CD4-positive, alpha-beta T cell treated with Interferon alpha-2 for 1 hour (primary cell): ENCODE results near the gene MAGI1.

Experiments
- DNase-seq, 2 donors: peaks; one replicate each; pipeline ENCODE4 v3.0.0-alpha.2; 2020 to 2022

Gene MAGI1

GRCh38 chr3:65968996-65969395 is 69.7 kb downstream of the MAGI1 start:
- no peak for DNase-seq

- DNase-seq = no peak
These were observed 71.3 kb downstream of the MAGI1 start for GRCh38 chr3:65967451-65967850.

- no peak for DNase-seq
These were observed 73.9 kb downstream of the MAGI1 start for GRCh38 chr3:65964838-65965237.

GRCh38 chr3:65963787-65964677 is 74.7 kb downstream of the MAGI1 start:
- DNase-seq = no peak

GRCh38 chr3:65961733-65962132 is 77.0 kb downstream of the MAGI1 start:
- DNase-seq = no peak

GRCh38 chr3:65961128-65961527 is 77.6 kb downstream of the MAGI1 start:
- no peak for DNase-seq

- no peak for DNase-seq
These were observed 78.6 kb downstream of the MAGI1 start for GRCh38 chr3:65960087-65960486.

GRCh38 chr3:65958216-65958615 is 80.5 kb downstream of the MAGI1 start:
- no peak for DNase-seq

- DNase-seq = no peak
These were observed 82.8 kb downstream of the MAGI1 start for GRCh38 chr3:65955792-65956477.

- DNase-seq = no peak
These were observed 84.6 kb downstream of the MAGI1 start for GRCh38 chr3:65953881-65954733.

- DNase-seq = no peak
These were observed 85.4 kb downstream of the MAGI1 start for GRCh38 chr3:65953301-65953812.

GRCh38 chr3:65952842-65953241 is 85.9 kb downstream of the MAGI1 start:
- no peak for DNase-seq

- no peak for DNase-seq
These were observed 86.7 kb downstream of the MAGI1 start for GRCh38 chr3:65951836-65952505.

GRCh38 chr3:65950340-65951326 is 88.1 kb downstream of the MAGI1 start:
- no peak for DNase-seq

- DNase-seq = no peak
These were observed 89.7 kb downstream of the MAGI1 start for GRCh38 chr3:65948841-65949573.

GRCh38 chr3:65946438-65946837 is 92.3 kb downstream of the MAGI1 start:
- no peak for DNase-seq

- DNase-seq = no peak
These were observed 92.8 kb downstream of the MAGI1 start for GRCh38 chr3:65945953-65946352.

GRCh38 chr3:65945480-65945879 is 93.2 kb downstream of the MAGI1 start:
- DNase-seq = no peak

GRCh38 chr3:65944252-65944651 is 94.5 kb downstream of the MAGI1 start:
- no peak for DNase-seq

GRCh38 chr3:65939801-65940246 is 98.9 kb downstream of the MAGI1 start:
- no peak for DNase-seq
